Measurements from ENCODE around the gene PTGR2.
"Not testable (repeated sequence)": the region's sequence is repeated elsewhere in the genome, so short reads cannot be mapped to it uniquely, and the experiment has no call there.

The PTGR2 gene

DNA sequence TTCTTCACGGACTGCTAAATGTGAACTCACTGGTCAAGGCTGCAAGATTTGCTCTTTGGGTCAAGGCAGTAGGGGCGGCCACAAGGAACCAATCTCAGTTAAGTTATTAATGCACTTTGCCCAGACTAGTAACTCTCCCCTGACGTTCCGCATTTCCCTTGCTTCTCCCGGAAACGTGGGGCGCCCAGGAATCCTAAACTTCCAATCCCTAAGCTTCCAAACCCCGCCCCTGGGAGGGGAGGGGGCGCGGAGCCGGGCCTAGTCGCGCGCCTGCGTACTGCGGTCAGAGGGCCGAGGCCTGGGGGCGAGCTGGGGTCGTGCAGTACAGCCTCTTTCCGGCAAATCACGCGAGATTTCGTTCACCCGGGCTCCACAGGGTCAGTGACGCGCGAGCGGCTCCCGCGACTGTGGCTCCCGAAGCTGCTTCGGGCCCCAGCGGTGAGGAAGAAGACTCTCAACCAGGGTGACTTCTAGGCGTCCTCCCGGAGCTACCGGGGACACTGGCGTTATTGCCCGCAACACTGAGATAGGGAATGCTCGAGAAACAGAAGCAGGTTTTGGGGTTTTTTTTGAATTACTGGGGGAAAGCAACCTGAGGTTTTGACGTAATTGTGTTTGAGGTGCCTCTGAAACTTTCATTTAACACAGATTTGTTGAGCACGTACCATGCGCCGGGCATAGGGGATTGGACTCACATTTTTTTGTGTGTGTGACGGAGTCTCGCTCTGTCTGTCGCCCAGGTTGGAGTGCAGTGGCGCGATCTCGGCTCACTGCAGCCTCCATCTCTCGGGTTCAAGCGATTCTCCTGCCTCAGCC, at the start of gene PTGR2:
Gene PTGR2, plus strand, starts transcription at position 265 of the 816 bp plus-strand sequence. CDS start 7,032 bp downstream, outside the sequence.
- DNase-seq, result peak; percentile 94

- DNase-seq, result no peak
These were observed 49.0 kb upstream of the PTGR2 start for GRCh38 chr14:73802431-73803188.

DNA sequence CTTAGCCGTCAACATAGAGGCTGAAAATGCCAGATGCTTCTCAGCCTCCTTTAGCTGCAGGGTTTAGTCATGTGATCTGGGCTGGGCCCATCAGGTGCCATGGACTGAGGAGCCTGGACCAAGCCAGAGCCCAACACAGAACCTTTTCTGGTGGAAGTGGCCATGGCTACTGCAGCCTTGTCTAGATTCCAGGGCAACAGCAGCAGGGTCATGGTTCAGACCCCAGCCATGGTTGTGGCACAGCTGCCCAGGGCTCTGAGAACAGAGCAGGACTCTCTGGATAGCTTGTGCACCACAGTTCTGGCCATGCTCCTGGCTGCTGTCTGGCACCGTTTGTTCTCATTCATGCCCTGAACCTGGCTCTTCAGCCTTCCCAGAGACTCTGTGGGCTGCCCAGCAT, 47.0 kb upstream of the PTGR2 start:
- DNase-seq, result no peak

DNA sequence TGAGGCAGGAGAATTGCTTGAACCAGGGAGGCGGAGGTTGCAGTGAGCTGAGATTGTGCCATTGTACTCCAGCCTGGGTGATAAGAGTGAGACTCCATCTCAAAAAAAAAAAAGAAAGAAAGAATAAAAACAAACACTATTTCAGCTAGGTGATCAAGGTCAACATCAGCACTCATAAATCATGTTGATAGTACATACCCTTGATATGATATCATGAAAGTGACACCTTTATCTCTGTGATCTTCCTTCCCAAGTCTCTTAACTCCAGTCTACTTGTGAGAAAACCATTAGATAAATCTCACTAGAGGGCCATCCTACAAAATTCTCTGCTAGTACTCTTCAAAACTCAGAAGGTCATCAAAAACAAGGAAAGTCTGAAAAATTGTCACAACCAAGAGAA, 44.2 kb upstream of the PTGR2 start:
- DNase-seq, result no peak

GRCh38 chr14:73809391-73809790, 42.2 kb upstream of the PTGR2 start:
- no peak for DNase-seq

- DNase-seq, result no peak
These were observed 41.0 kb upstream of the PTGR2 start for GRCh38 chr14:73810478-73811163.

DNA sequence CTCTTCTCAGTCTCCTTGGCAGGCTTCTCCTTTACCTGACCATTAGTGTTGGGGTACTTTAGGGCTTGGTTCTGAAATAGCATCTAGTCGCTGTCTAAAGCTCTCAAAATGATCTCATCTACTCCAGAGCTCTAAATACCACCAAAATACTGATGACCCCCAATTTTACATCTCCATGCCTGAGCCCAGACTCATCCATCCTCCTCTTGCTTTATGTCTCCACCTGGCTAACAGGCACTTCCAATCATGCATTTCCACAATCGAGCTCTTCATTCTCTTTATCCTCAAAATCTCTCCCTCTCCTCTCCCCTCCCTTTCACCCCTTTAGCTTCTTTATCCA, 40.5 kb upstream of the PTGR2 start:
- no peak for DNase-seq

GRCh38 chr14:73814153-73814552, 37.5 kb upstream of the PTGR2 start:
- DNase-seq, result no peak

- no peak for DNase-seq
These were observed 35.8 kb upstream of the PTGR2 start for GRCh38 chr14:73815849-73816248.

- DNase-seq, result no peak
These were observed 35.2 kb upstream of the PTGR2 start for GRCh38 chr14:73816393-73816816.

GRCh38 chr14:73817020-73817655, 34.5 kb upstream of the PTGR2 start:
- DNase-seq, result no peak

- no peak for DNase-seq
These were observed 32.8 kb upstream of the PTGR2 start for GRCh38 chr14:73818821-73819220.

- no peak for DNase-seq
These were observed 31.0 kb upstream of the PTGR2 start for GRCh38 chr14:73820631-73821030.

DNA sequence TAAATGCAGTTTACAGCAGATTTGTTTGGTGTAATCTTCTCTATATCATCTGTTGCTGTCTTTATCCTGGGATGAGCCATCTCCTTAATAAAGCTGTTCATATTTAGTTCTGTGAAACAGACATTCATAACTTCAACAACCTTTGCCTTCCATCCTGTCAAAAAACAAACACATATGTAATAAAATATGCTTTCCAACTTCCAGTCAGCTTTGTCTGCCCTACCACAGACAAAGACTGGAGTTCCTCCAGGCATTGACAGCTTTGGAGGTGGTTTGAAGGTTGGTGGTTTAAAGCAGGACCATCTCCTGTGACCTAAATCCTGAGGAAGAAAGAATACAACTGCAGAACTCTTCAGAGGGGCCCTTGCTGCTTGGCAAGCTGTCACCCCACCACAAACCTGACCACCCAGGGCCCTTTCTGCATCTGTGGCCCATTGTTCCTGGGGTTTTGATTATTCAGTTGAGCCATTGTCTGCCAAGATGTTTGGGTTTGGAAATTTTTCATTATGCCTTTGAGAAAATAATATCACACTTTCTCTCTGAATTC, 28.2 kb upstream of the PTGR2 start:
- no peak for DNase-seq

GRCh38 chr14:73824127-73824526, 27.5 kb upstream of the PTGR2 start:
- no peak for DNase-seq

- DNase-seq, result no peak
These were observed 27.1 kb upstream of the PTGR2 start for GRCh38 chr14:73824536-73824935.

- DNase-seq, result peak; percentile 79
These were observed 26.0 kb upstream of the PTGR2 start for GRCh38 chr14:73825551-73826188.

- not testable (repeated sequence) for DNase-seq
These were observed 24.4 kb upstream of the PTGR2 start for GRCh38 chr14:73827190-73827589.

- no peak for DNase-seq
These were observed 22.6 kb upstream of the PTGR2 start for GRCh38 chr14:73829071-73829470.

DNA sequence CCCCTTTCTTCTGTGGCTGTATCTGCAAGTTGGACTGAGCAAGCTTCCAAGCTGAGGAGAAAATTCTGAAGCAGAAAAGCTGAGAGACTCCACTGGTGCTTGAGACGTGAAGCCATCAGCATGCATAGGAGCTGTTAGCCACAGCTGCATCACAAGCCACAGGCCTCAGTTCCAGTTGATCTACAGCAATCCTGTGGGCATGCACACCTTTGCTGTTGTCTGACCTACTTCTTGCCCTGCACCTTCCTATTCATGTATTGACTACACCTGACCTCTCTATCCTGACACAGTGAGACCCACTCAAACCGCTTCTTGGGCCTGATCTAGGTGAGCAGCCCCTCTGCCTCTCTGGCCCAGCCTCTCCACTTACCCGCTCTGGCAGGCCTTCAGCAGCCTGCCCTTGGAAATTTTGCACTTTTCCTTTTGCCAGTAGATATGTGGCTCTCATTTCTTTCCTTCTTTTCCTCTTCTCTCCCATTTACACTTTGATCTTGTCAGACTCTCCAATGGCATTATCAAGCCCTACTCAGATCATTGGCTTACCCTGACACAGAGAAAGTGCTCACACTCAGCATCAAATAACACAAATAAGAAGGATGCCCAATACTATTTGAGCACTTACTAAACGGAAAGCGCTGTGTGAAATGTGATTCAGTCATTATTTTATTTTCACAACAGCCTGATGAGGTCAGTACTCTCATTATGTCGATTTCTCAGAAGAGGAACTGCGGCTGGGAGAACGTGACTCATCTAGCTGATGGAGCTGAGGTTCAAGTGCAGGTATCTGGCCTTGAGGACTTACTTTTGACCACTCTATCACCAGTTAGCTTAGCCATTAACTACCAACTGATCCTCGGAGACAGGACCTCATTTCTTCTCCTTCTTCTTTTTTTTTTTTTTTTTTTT, 21.9 kb upstream of the PTGR2 start:
- no peak for DNase-seq

- no peak for DNase-seq
These were observed 18.6 kb upstream of the PTGR2 start for GRCh38 chr14:73833034-73833433.

All from NCI-H1092 (cell line).